GM19468 (cell line): ENCODE measurements around the gene MIA3.
A peak's percentile ranks its signal among the peaks of the same experiment; 100 is the strongest.
"Not testable (repeated sequence)": the region's sequence is repeated elsewhere in the genome, so short reads cannot be mapped to it uniquely, and the experiment has no call there.

Experiments
- ATAC-seq: cut with Tn5 transposase; IDR thresholded peaks from one replicate; pipeline ENCODE4 v1.9.1; 2021; ENCODE audit warnings: mild to moderate bottlenecking, moderate library complexity, moderate number of reproducible peaks; ENCODE audit not compliant: unreplicated experiment; ENCODE audit errors: extremely low read depth

Gene MIA3

GRCh38 chr1:222657899-222658298, 40.0 kb downstream of the MIA3 start:
- no peak for ATAC-seq

- ATAC-seq = no peak
These were observed 45.6 kb downstream of the MIA3 start for GRCh38 chr1:222663431-222663934.

GRCh38 chr1:222665964-222666363, 48.1 kb downstream of the MIA3 start:
- no peak for ATAC-seq

GRCh38 chr1:222668184-222668583, 50.3 kb downstream of the MIA3 start:
- not testable (repeated sequence) for ATAC-seq

- not testable (repeated sequence) for ATAC-seq
These were observed 51.2 kb downstream of the MIA3 start for GRCh38 chr1:222669107-222669506.

GRCh38 chr1:222670110-222670509, 52.2 kb downstream of the MIA3 start:
- ATAC-seq = no peak

GRCh38 chr1:222680080-222680479, 62.2 kb downstream of the MIA3 start:
- no peak for ATAC-seq

- ATAC-seq = no peak
These were observed 73.1 kb downstream of the MIA3 start for GRCh38 chr1:222691016-222691415.

GRCh38 chr1:222694927-222695326, 77.0 kb downstream of the MIA3 start:
- ATAC-seq = no peak

- no peak for ATAC-seq
These were observed 78.8 kb downstream of the MIA3 start for GRCh38 chr1:222696741-222697140.

GRCh38 chr1:222697203-222697602, 79.3 kb downstream of the MIA3 start:
- no peak for ATAC-seq

- ATAC-seq = no peak
These were observed 79.9 kb downstream of the MIA3 start for GRCh38 chr1:222697826-222698225.

- ATAC-seq = no peak
These were observed 84.3 kb downstream of the MIA3 start for GRCh38 chr1:222702210-222702609.

- ATAC-seq = no peak
These were observed 86.4 kb downstream of the MIA3 start for GRCh38 chr1:222704260-222704659.

GRCh38 chr1:222706815-222707214, 88.9 kb downstream of the MIA3 start:
- ATAC-seq = no peak

GRCh38 chr1:222709700-222710153, 91.8 kb downstream of the MIA3 start:
- no peak for ATAC-seq

GRCh38 chr1:222711319-222712252, 93.7 kb downstream of the MIA3 start:
- peak; percentile 8 for ATAC-seq

GRCh38 chr1:222712253-222713090, 94.6 kb downstream of the MIA3 start, which contains the start of the genes AIDA and BROX:
Gene AIDA (minus strand): TSS chr1:222712491. CDS start chr1:222712317, 174 bp downstream.
Gene BROX (plus strand): TSS chr1:222712564. CDS start chr1:222715700, 3,136 bp downstream.
- peak; percentile 44 for ATAC-seq

GRCh38 chr1:222713091-222713961, 95.4 kb downstream of the MIA3 start:
- peak; percentile 68 for ATAC-seq

GRCh38 chr1:222716393-222716792, 98.5 kb downstream of the MIA3 start:
- ATAC-seq = no peak
